ENCODE data around the gene PCDHGC4.

DNA sequence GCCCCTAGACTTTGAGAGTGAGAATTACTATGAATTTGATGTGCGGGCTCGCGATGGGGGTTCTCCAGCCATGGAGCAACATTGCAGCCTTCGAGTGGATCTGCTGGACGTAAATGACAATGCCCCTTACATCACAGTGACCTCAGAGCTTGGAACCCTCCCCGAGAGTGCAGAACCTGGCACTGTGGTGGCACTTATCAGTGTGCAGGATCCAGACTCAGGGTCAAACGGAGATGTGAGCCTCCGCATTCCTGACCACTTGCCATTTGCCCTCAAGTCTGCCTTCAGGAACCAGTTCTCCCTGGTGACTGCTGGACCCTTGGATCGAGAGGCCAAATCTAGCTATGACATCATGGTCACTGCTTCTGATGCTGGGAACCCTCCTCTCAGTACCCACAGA is 1.3 kb downstream of the PCDHGC4 start:
- TF ChIP-seq CTCF (IDR thresholded peaks at IDR 0.05; ENCODE audit: extremely low read depth in 1 of 2, insufficient read depth in 1 of 2, low read depth in 1 of 2, low read length in 2 of 2): no peak
- no peak for TF ChIP-seq POLR2A (IDR thresholded peaks at IDR 0.05; ENCODE audit: low read depth, low read length)
- no peak for TF ChIP-seq EZH2 (IDR thresholded peaks at IDR 0.05; ENCODE audit: borderline replicate concordance, low read depth, low read length, severe bottlenecking)
- no peak for TF ChIP-seq POLR2AphosphoS5 (IDR thresholded peaks at IDR 0.05; ENCODE audit: insufficient read depth, low read depth, low read length)
- TF ChIP-seq, protein P1, sequence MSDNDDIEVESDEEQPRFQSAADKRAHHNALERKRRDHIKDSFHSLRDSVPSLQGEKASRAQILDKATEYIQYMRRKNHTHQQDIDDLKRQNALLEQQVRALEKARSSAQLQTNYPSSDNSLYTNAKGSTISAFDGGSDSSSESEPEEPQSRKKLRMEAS (IDR thresholded peaks at IDR 0.05; ENCODE audit: insufficient read depth, insufficient read length): no peak
- no peak for TF ChIP-seq JUN (IDR thresholded peaks at IDR 0.05; ENCODE audit: borderline replicate concordance, insufficient read depth, insufficient read length, low read depth)
- no peak for TF ChIP-seq MYC (IDR thresholded peaks at IDR 0.05; ENCODE audit: low read depth, low read length)
